Keratinocyte (primary cell): ENCODE data around the gene DHDDS. TPM values are rescaled to one million over a fixed set of nuclear protein-coding genes. Genes with fewer than 3 reads are reported as not detected.

Experiments used
- DNase-seq: peaks from one replicate; pipeline ENCODE4 v3.0.0-alpha.2; 2011; ENCODE audit warnings: low read depth, missing footprints, low spot score
- FAIRE-seq: peaks from 2 replicates; lab custom pipeline; 2011; peaks lifted over from hg19 to GRCh38; lab: Jason Lieb, UNC
- H2AFZ ChIP-seq: 2 replicates; pipeline ENCODE4 v1.6.0; 2012; ENCODE audit warnings: low read length, control low read depth, inconsistent platforms; ENCODE audit not compliant: control insufficient read depth
- H3K27ac ChIP-seq: 2 replicates; pipeline ENCODE4 v1.5.1; 2011; ENCODE audit warnings: low read length; ENCODE audit not compliant: control insufficient read depth, insufficient read depth
- H3K27me3 ChIP-seq: 3 replicates; pipeline ENCODE4 v1.6.0; 2011; ENCODE audit warnings: low read length; ENCODE audit not compliant: control insufficient read depth, insufficient read depth; ENCODE audit errors: extremely low read depth
- H3K36me3 ChIP-seq, 2 experiments: 2 replicates in 1 of 2; 3 replicates in 1 of 2; pipeline ENCODE4 v1.5.1; 2011; ENCODE audit warnings: low read length in 2 of 2, mild to moderate bottlenecking in 1 of 2; ENCODE audit not compliant: control insufficient read depth in 2 of 2, insufficient read depth in 2 of 2; ENCODE audit errors: extremely low read depth in 1 of 2
- H3K4me1 ChIP-seq: 3 replicates; pipeline ENCODE4 v1.5.1; 2011; ENCODE audit warnings: low read length; ENCODE audit not compliant: control insufficient read depth, insufficient read depth; ENCODE audit errors: extremely low read depth
- H3K4me2 ChIP-seq: 3 replicates; pipeline ENCODE4 v1.6.0; 2011; ENCODE audit warnings: low read depth, low read length; ENCODE audit not compliant: control insufficient read depth, insufficient read depth; ENCODE audit errors: extremely low read depth
- H3K4me3 ChIP-seq, 3 experiments: fragments of 200-600 bp in 1 of 3; sonication (generic) in 1 of 3; 2 replicates in 2 of 3; 3 replicates in 1 of 3; pipeline ENCODE4 v1.5.1; 2011 to 2016; ENCODE audit warnings: low read length in 3 of 3, mild to moderate bottlenecking in 3 of 3, control low read depth in 2 of 3, inconsistent platforms in 1 of 3, low read depth in 1 of 3, mixed read lengths in 1 of 3, mixed run types in 1 of 3, moderate library complexity in 1 of 3; ENCODE audit not compliant: control insufficient read depth in 2 of 3, insufficient read depth in 2 of 3; ENCODE audit errors: extremely low read depth in 1 of 3
- H3K79me2 ChIP-seq: 2 replicates; pipeline ENCODE4 v1.6.0; 2012; ENCODE audit warnings: low read length; ENCODE audit not compliant: control insufficient read depth, insufficient read depth
- H3K9ac ChIP-seq: 3 replicates; pipeline ENCODE4 v1.6.0; 2011; ENCODE audit warnings: low read length; ENCODE audit not compliant: control insufficient read depth, insufficient read depth; ENCODE audit errors: extremely low read depth
- H3K9me1 ChIP-seq: 3 replicates; pipeline ENCODE4 v1.6.0; 2011; ENCODE audit warnings: low read length; ENCODE audit not compliant: control insufficient read depth, insufficient read depth; ENCODE audit errors: extremely low read depth
- H3K9me3 ChIP-seq: 2 replicates; pipeline ENCODE4 v1.5.1; 2012; ENCODE audit warnings: low read depth, low read length; ENCODE audit not compliant: control insufficient read depth
- H4K20me1 ChIP-seq: 3 replicates; pipeline ENCODE4 v1.6.0; 2011; ENCODE audit warnings: low read length; ENCODE audit not compliant: control insufficient read depth, insufficient read depth; ENCODE audit errors: extremely low read depth
- CTCF ChIP-seq, 3 experiments: IDR thresholded peaks in 1 of 3; conservative IDR thresholded peaks in 1 of 3; optimal IDR thresholded peaks in 1 of 3; 2 replicates in 2 of 3; 3 replicates in 1 of 3; pipeline versions ENCODE3 to v1.5.1; 2011; ENCODE audit warnings: low read length in 3 of 3, mild to moderate bottlenecking in 3 of 3, moderate library complexity in 2 of 3, control low read depth in 1 of 3, inconsistent platforms in 1 of 3; ENCODE audit not compliant: insufficient read depth in 2 of 3; ENCODE audit errors: extremely low read depth in 1 of 3
- EZH2 ChIP-seq: IDR thresholded peaks from one replicate; pipeline ENCODE4 v1.6.1; 2012; ENCODE audit warnings: inconsistent platforms, mild to moderate bottlenecking, low read length, moderate library complexity
- dilution Hi-C: fragments of 300-500 bp; cut with MboI; formaldehyde crosslinking; loops from one replicate; pipeline ENCODE4 v1.7.0; 2020; ENCODE audit warnings: low sequenced_read_pairs; ENCODE audit not compliant: extremely low pct_ligation_motif_present
- polyA plus RNA-seq, 5 experiments: library from polyadenylated mRNA; depleted of rRNA in 3 of 5; stranded (reverse) in 3 of 5; stranded (forward) in 1 of 5; unstranded in 1 of 5; fragments of >200 nt; gene quantifications; 1 replicate in 1 of 5; 2 replicates in 3 of 5; 3 replicates in 1 of 5; pipeline versions ENCODE4 v1.2.1 to v1.2.3, GENCODE V29; 2011 to 2012; ENCODE audit warnings: missing spikeins in 2 of 5, low read depth in 1 of 5, low replicate concordance in 1 of 5

Gene DHDDS
- polyA plus RNA-seq, 1 donor (not counting 4 experiments of a cell fraction or from before 2014, with no cell fraction given), result 41.2 TPM

GRCh38 chr1:26468911-26469310, 36.8 kb downstream of the DHDDS start:
- Histone ChIP-seq H3K9me3 (no peaks in the 10 kb centered on the region), H4K20me1 (peaks cover 15% of the 10 kb centered on the region), H3K79me2 (peaks cover 9% of the 10 kb centered on the region), H3K9me1 (peaks cover 3% of the 10 kb centered on the region), H3K36me3 (peaks cover 27% of the 10 kb centered on the region in 2 experiments), H3K4me2 (peak overlapping the region; percentile 1), H2AFZ (no peak overlapping the region), H3K4me1 (peaks cover 43% of the 10 kb centered on the region), H3K4me3 (no peak overlapping the region), H3K27ac (no peak overlapping the region), H3K9ac (no peak overlapping the region), H3K27me3 (no peaks in the 10 kb centered on the region)
- FAIRE-seq (peak; percentile 76), DNase-seq (peak; percentile 9)
- TF ChIP-seq EZH2 (no peak), CTCF (optimal IDR thresholded peaks at IDR 0.05 in 1 of 3, IDR thresholded peaks at IDR 0.05 in 1 of 3, conservative IDR thresholded peaks at IDR 0.05 in 1 of 3; ENCODE audit: extremely low read depth in 1 of 3, insufficient read depth in 2 of 3, low read length in 3 of 3) (no peak)
- dilution Hi-C loops, result no loop called here

DNA sequence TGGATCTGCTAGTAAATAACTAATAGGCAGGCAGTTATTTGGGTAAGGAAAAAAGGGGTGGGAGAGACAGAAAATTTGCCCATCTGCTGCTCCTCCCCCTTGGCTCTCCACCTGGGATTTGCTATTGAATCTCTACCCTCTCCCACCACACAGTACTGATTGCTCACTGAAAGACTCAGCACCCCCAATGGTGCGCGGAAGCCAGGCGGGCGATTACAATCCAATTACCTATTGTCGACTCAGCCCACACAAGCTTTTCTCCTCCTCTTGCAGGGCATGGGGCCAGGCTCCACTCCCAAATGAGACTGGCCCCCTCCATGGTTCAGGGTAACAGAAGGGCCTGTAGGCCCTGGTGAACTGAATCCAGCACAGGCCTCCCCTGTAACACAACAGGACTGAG, 37.4 kb downstream of the DHDDS start:
- Histone ChIP-seq H3K9ac (no peak overlapping the region), H3K27me3 (no peaks in the 10 kb centered on the region), H3K9me3 (no peaks in the 10 kb centered on the region), H3K4me3 (no peak overlapping the region), H3K4me1 (peaks cover 50% of the 10 kb centered on the region), H2AFZ (no peak overlapping the region), H3K79me2 (peaks cover 13% of the 10 kb centered on the region), H4K20me1 (peaks cover 16% of the 10 kb centered on the region), H3K36me3 (peaks cover 29 to 33% of the 10 kb centered on the region in 2 experiments), H3K4me2 (peak overlapping the region; percentile 85), H3K9me1 (peaks cover 3% of the 10 kb centered on the region), H3K27ac (no peak overlapping the region)
- FAIRE-seq (no peak), DNase-seq (no peak)
- no peak for TF ChIP-seq CTCF (optimal IDR thresholded peaks at IDR 0.05 in 1 of 3, IDR thresholded peaks at IDR 0.05 in 1 of 3, conservative IDR thresholded peaks at IDR 0.05 in 1 of 3; ENCODE audit: extremely low read depth in 1 of 3, insufficient read depth in 2 of 3, low read length in 3 of 3)
- no peak for TF ChIP-seq EZH2
- dilution Hi-C loops, result no loop called here
